ENCODE data around the gene LRMDA.

GRCh38 chr10:75743291-75743778 lies 311.9 kb downstream of the LRMDA start:
- TF ChIP-seq CTCF (optimal IDR thresholded peaks at IDR 0.05 in 1 of 3, IDR thresholded peaks at IDR 0.05 in 1 of 3, conservative IDR thresholded peaks at IDR 0.05 in 1 of 3; ENCODE audit: extremely low read depth in 1 of 3, insufficient read depth in 2 of 3, low read length in 3 of 3), result no peak
- no peak for TF ChIP-seq EZH2 (IDR thresholded peaks at IDR 0.05; ENCODE audit: low read length)

Measured in keratinocyte (primary cell).